Mucosa of descending colon (tissue), 3 donors: Measurements from ENCODE around the gene ATG7. TPM values are rescaled to one million over a fixed set of nuclear protein-coding genes. Genes with fewer than 3 reads are reported as not detected.

Experiments used
- ATAC-seq: fragments of 200-7000 bp; cut with Tn5 transposase; one replicate; pipeline ENCODE4 v1.9.1; 2020; ENCODE audit warnings: mild to moderate bottlenecking, moderate library complexity
- DNase-seq, 3 donors: peaks; one replicate each; pipeline ENCODE4 v3.0.0-alpha.2; 2020
- H3K36me3 ChIP-seq: fragments of 200-600 bp; one replicate; pipeline ENCODE4 v1.8.0; 2021; ENCODE audit warnings: low read depth, mild to moderate bottlenecking
- H3K4me1 ChIP-seq: fragments of 200-600 bp; one replicate; pipeline ENCODE4 v1.8.0; 2021; ENCODE audit warnings: low read depth, mild to moderate bottlenecking
- H3K4me3 ChIP-seq: fragments of 200-600 bp; one replicate; pipeline ENCODE4 v1.8.0; 2021; ENCODE audit warnings: mild to moderate bottlenecking
- H3K9me3 ChIP-seq: fragments of 200-600 bp; one replicate; pipeline ENCODE4 v1.8.0; 2021; ENCODE audit warnings: mild to moderate bottlenecking
- CTCF ChIP-seq: fragments of 200-600 bp; IDR thresholded peaks from one replicate; pipeline ENCODE4 v1.8.0; 2022; ENCODE audit warnings: antibody characterized with exemption, mild to moderate bottlenecking
- intact Hi-C, 2 donors: fragments of 100-400 bp; cut with DNase I in 1 of 2; cut with micrococcal nuclease in 1 of 2; formaldehyde crosslinking; loops; one replicate each; pipeline versions ENCODE4 v1.11.0 to v1.11.1; 2022; cut with DNase I, micrococcal nuclease
- total RNA-seq, 3 donors: library from RNA; stranded (reverse); fragmentation: NEBNext Ultra II Directional in 2 of 3; extraction: Animal tissue kit (Norgen Biotek cat#: 25700) in 2 of 3; gene quantifications; one replicate each; pipeline versions ENCODE4 v1.2.1 to v1.2.4, GENCODE V29; 2021 to 2023
- donor health status: DM: no; HTN: no; CAD: no; lungs with moderate emphysema.
- donor health status: DM: no; HTN: no; CAD: no.
- donor health status: DM: no; HTN: yes; CAD: no.

Gene ATG7
- total RNA-seq, 3 donors from 2014 or later, result 40.4 to 49.6 (median 43.3) TPM

DNA sequence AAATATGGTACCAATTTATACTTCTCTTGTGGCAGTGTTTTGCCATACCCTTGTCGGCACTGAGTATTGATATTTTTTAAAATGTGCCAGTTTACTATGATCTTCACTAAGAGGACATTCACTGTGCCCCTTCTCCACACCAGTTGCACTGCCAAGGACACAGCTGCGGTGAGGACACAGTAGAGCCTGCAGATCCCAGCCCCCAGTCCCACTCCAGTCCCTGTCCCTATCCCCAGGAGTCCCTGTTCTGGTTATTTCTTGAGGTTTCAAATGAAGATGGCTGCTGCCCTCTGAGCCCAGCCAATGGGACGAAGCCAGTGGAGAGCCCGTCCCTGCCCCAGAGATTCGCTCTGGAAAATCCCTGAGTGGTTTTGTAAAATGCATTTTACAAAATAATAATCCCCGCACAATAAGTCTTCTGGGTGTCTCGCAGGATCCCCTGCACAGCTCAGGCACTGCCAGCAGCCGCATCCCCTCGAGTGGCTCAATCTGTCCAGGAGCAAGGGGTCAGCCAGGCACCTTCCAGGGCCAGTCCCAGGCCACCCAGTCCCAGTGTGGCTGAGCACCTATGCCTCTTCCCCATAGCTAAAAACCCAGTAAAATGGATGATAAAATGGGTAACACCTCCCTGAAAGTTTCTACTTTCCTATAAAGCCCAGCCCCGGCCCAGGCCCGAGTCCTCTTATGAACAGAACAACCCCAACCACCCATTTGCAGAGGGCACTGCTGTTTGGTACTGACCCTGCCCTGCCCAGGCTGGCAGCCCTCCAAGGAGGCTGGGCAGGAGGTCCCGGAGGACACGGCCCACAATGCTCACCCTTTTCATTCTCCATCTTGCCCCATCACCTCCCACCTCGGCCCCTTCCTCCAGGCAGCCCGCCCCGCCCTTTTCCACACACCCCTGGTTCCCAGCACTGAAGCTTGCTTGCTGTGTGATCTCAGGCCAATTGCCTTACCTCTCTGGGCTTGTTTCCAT lies 280.4 kb downstream of the ATG7 start:
- no peaks in the 10 kb centered on the region for H3K9me3 ChIP-seq
- ATAC-seq, result no peak
- intact Hi-C loops, result no loop called here
- no peaks in the 10 kb centered on the region for H3K36me3 ChIP-seq
- no peak overlapping the region for H3K4me3 ChIP-seq
- no peak for TF ChIP-seq CTCF
- DNase-seq, result peak in 1 of 3 donors; percentile 25
- H3K4me1 ChIP-seq, result peaks cover 10% of the 10 kb centered on the region

- Histone ChIP-seq H3K4me1 (peaks cover 10% of the 10 kb centered on the region), H3K36me3 (no peaks in the 10 kb centered on the region), H3K4me3 (no peak overlapping the region), H3K9me3 (no peaks in the 10 kb centered on the region)
- no peak for TF ChIP-seq CTCF
- DNase-seq (no peak), ATAC-seq (no peak)
- intact Hi-C loops, result no loop called here
Observed at GRCh38 chr3:11553436-11554235, 281.4 kb downstream of the ATG7 start.

DNA sequence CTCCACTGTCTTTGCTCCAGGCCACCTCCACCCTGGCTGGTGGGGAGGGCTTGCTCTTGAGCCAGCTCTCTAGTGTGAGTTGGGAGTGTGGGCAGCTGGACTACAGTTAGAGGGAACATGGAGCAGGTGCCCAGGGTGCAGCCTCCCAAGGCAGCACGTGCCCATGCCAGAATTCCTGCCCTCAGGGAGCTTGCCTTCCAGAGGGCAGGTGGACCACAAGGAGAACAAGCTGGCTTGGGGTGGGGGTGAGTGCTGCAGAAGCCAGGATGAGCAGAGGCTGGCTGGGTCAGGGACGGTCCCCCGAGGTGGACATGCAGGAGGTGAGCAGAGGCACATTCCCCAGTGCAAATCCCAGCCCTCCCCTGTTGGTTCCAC lies 282.0 kb downstream of the ATG7 start:
- Histone ChIP-seq H3K9me3 (no peaks in the 10 kb centered on the region), H3K36me3 (no peaks in the 10 kb centered on the region), H3K4me3 (no peak overlapping the region), H3K4me1 (peaks cover 10% of the 10 kb centered on the region)
- ATAC-seq (no peak), DNase-seq (peak in 1 of 3 donors; percentile 21)
- TF ChIP-seq CTCF, result no peak
- intact Hi-C loops, result no loop called here

- H3K36me3 ChIP-seq, result no peaks in the 10 kb centered on the region
- DNase-seq (peak in 1 of 3 donors; percentile 21), ATAC-seq (no peak)
- no peaks in the 10 kb centered on the region for H3K9me3 ChIP-seq
- peaks cover 10% of the 10 kb centered on the region for H3K4me1 ChIP-seq
- no peak overlapping the region for H3K4me3 ChIP-seq
- no peak for TF ChIP-seq CTCF
- intact Hi-C loops, result no loop called here
Observed at GRCh38 chr3:11554666-11555065, 282.5 kb downstream of the ATG7 start.

DNA sequence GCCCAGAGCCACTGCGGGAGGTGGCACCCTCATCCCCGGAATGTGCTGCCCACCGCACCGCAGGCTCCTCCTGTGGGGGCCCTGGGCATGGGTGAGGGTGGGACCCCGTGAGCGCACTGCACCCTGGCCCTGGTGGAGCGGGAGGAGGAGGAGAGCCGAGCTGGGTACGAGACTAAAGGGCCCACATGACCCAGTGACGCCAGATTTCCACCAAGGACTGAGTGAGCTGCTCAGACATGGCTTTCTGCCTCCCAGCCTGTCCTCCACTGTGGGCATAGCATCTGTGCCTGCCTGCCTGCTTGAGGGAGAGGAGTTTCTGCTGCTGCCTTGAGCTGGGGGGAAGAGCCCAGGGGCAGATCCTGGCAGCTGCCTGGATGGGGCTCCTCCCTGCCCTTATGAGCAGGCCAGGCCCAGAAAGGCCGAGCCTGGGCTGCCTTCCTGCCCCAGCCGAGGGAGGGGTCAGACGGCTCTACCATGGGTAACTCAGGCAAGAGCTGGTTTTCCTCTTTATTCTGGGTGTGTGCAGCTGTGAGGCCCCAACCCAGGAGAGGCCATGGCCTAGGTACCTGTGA lies 283.1 kb downstream of the ATG7 start:
- H3K36me3 ChIP-seq, result no peaks in the 10 kb centered on the region
- ATAC-seq, result no peak

More for the DNA sequence above, 283.1 kb downstream of the ATG7 start:
- Histone ChIP-seq H3K9me3 (no peaks in the 10 kb centered on the region), H3K4me1 (peaks cover 10% of the 10 kb centered on the region), H3K4me3 (no peak overlapping the region)
- intact Hi-C loops, result no loop called here
- no peak for TF ChIP-seq CTCF
- DNase-seq, result peak in 1 of 3 donors; percentile 24
